ENCODE data around the gene NBAS. TPM values are rescaled to one million over a fixed set of nuclear protein-coding genes. Genes with fewer than 3 reads are reported as not detected.
"Not testable (repeated sequence)": the region's sequence is repeated elsewhere in the genome, so short reads cannot be mapped to it uniquely, and the experiment has no call there.

The NBAS gene
- total RNA-seq, 1 donor from 2014 or later = 60.2 TPM

DNA sequence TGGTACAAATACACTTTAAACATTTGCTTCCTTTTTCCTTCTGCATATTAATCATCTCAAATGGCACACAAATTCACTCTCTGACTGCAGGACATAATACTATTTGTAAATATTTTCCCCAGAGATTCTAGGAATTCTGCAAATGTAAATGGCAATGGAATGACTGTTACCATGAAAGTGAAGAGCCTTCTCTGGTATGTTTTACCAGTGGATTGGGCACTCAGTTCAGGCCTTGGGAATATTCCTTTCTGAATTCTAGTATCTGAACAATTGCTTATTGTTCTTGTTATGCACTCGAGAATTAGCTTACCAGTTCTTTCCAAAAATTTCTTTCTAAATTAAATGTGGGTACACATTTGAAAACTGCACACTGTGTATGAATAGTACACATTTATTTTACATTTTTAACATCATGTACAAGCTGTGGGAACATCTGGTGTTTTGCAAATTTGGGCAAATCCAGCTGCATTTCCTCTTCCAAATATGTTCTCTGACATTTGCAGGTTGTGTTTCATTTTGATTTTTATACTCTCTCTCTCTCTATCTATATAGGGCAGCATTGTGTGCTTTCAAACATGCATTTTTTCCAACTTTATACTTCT, 289.1 kb downstream of the NBAS start:
- DNase-seq (ENCODE audit: missing footprints) (no peak), ATAC-seq (no peak)
- intact Hi-C loops (cut with DNase I) = no loop called here

DNA sequence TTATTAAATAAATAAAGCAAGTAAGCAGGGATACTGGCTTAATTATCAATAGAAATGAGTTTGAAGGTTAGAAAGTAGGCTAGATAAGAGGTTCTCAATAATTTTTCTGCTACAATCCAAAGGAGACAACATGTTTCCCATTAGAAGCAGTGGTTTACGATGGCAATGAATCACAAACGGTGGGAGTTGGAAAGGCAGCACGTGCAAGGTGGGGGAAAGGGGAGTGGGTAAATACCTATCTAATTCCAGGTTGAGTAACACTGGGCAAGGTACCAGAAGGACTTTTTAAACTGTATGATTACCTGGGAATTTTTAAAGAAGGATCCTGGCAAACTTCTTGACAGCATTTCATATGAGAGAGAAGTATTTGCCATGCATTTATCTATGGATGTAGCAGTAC, 289.9 kb downstream of the NBAS start:
- ATAC-seq (no peak), DNase-seq (ENCODE audit: missing footprints) (no peak)
- intact Hi-C loops (cut with DNase I) = no loop called here

DNA sequence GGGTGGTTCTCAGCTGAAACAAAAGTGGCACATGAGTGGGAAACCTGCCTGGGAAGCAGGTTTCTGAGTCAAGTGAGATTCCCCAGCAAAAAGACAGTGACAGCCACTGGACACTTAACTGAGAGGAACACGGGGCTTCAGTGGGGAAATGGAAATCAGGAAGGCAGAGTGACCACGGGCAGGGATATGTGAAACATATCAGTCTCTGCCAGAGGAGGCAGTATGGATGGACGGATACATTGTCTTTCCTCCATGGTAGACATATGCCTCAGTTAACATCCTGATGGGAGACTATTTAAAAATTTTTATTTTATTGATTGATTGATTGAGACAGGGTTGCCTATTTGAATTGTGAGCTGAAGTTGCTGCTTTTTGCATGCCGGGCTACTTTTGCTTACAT, 292.1 kb downstream of the NBAS start:
- intact Hi-C loops (cut with DNase I) = no loop called here
- DNase-seq (ENCODE audit: missing footprints) (no peak), ATAC-seq (no peak)

GRCh38 chr2:15265889-15266288, 295.2 kb downstream of the NBAS start:
- intact Hi-C loops (cut with DNase I) = no loop called here
- ATAC-seq = no peak
- no peak for DNase-seq (ENCODE audit: missing footprints)

DNA sequence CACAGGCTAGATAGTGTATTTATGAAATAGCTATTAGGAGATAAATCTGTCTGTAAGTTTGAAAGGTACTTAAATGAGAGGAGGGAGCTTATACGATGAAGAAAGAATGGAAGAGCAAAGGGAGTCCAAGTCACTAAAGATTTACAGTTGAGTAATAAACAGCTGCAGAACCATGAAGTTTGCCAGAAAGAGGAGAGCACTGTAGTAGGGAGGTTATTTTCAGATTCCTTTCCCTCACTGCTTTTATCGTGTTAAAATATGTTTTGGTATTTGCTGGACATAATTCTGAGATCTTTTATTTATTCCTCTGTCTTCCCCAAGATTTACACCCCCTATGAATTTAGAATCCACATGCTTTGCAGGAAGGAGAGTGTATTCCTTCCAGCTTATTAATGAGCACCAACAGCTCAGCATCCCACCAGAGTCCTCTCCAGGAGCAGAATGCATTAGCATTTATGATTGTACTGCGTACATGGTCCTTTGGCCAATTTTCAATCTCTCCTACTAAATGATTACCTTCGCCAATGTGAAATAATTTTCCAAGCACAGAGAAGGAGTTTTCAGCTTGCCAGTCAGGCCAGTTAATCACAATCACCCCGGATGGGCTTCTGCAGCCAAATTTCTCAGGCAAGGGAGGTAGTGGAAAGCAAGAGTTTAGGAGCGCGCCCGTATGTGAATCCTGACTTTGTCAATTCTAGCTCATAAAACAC, 297.0 kb downstream of the NBAS start:
- intact Hi-C loops (cut with DNase I) = no loop called here
- no peak for ATAC-seq
- DNase-seq (ENCODE audit: missing footprints) = no peak

DNA sequence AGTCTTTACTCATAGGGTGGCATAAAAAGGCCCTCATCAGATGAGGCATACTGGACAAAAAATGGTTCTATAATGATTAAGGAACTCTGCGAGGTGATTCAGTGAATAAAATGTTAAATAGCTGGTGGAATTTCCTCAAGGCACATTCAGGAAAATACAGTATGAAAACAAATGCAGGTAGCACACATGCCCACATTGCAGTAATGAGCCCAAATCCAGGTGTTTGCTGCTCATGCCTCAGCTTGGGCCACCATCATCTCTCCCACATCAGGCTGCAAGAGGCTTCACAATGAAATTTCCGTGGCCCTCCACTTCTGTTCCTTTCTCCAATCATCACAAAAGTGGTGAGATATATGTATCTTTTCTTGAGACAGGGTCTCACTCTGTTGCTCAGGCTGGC, 298.3 kb downstream of the NBAS start:
- intact Hi-C loops (cut with DNase I) = no loop called here
- DNase-seq (ENCODE audit: missing footprints) (peak; percentile 52), ATAC-seq (no peak)

GRCh38 chr2:15260835-15261234, 300.3 kb downstream of the NBAS start:
- intact Hi-C loops (cut with DNase I) = no loop called here
- ATAC-seq (no peak), DNase-seq (ENCODE audit: missing footprints) (no peak)

- ATAC-seq = no peak
- intact Hi-C loops (cut with DNase I) = no loop called here
- no peak for DNase-seq (ENCODE audit: missing footprints)
Observed at GRCh38 chr2:15260196-15260595, 300.9 kb downstream of the NBAS start.

DNA sequence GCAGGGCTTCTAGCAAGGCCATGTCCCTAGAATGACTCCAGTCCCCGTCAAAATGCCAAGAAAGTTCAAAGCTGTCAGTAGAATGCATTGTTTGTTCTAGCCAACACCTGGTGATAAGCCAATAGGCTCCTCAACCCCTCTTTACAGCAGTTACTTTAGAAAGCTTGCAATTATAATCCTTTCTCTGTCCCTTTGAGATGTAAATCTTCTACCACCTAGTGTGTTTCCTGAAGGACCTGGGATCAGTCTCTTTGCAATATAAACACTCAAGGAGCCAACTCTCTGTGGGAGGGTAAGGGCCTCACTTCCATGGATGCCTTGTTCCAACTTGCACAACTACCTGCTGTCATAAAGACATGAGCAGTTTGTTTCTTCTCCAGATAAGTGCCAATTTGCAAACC, 301.8 kb downstream of the NBAS start:
- intact Hi-C loops (cut with DNase I) = no loop called here
- no peak for ATAC-seq
- DNase-seq (ENCODE audit: missing footprints) = no peak

DNA sequence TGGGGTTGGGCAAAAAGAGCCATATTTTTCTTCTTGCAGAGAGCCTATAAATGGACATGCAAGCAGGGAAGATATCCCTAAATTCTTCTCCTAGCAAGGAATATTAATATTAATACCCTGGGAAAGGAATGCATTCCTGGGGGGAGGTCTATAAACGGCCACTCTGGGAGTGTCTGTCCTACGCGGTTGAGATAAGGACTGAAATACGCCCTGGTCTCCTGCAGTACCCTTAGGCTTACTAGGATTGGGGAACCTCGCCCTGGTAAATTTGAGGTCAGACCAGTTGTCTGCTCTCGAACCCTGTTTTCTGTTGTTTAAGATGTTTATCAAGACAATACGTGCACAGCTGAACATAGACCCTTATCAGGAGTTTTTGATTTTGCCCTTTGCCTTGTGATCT, 302.7 kb downstream of the NBAS start:
- intact Hi-C loops (cut with DNase I); DNase-seq (ENCODE audit: missing footprints); ATAC-seq: not testable (repeated sequence)

- DNase-seq (ENCODE audit: missing footprints) = no peak
- intact Hi-C loops (cut with DNase I) = no loop called here
- ATAC-seq = no peak
Observed at GRCh38 chr2:15253835-15254286, 307.3 kb downstream of the NBAS start.

GRCh38 chr2:15253247-15253646, 307.9 kb downstream of the NBAS start:
- intact Hi-C loops (cut with DNase I) = no loop called here
- DNase-seq (ENCODE audit: missing footprints) = no peak
- ATAC-seq = no peak

- intact Hi-C loops (cut with DNase I) = no loop called here
- ATAC-seq (no peak), DNase-seq (ENCODE audit: missing footprints) (no peak)
Observed at GRCh38 chr2:15251753-15252152, 309.4 kb downstream of the NBAS start.

DNA sequence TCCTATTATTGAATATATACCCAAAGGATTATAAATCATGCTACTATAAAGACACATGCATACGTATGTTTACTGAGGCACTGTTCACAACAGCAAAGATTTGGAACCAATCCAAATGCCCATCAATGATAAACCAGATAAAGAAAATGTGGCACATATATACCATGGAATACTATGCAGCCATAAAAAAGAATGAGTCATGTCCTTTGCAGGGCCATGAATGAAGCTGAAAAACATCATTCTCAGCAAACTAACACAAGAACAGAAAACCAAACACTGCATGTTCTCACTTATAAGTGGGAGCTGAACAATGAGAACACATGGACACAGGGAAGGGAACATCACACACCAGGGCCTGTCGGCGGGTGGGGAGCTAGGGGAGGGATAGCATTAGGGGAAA, 310.2 kb downstream of the NBAS start:
- DNase-seq (ENCODE audit: missing footprints); ATAC-seq; intact Hi-C loops (cut with DNase I): not testable (repeated sequence)

- ATAC-seq (no peak), DNase-seq (ENCODE audit: missing footprints) (no peak)
- intact Hi-C loops (cut with DNase I) = no loop called here
Observed at GRCh38 chr2:15246870-15247269, 314.3 kb downstream of the NBAS start.

GRCh38 chr2:15243762-15244161, 317.4 kb downstream of the NBAS start:
- DNase-seq (ENCODE audit: missing footprints) = no peak
- intact Hi-C loops (cut with DNase I) = no loop called here
- ATAC-seq = no peak

DNA sequence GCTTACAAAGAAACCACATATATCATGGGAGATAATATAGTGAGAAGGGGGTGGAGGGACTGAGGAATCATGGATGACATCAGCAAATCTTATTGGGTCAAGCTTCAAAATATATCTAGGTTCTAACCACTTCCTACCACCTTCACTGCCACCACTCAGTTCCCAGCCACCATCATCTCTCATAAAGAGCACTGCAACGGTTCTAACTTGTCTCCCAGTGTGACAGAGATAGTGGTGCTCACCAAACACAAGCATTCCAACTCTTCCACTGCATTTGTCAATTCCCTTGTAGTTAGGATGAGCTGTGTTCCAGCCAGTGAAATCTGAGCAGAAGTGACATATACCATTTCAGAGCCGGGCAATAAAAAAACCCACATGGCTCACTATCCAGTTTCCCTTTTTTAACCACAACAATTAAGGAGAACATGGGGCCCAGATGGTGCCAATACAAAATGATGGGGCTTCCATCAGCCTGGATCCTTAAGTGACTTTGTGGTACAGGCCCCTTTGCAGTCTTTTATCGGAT, 318.1 kb downstream of the NBAS start:
- DNase-seq (ENCODE audit: missing footprints) = no peak
- intact Hi-C loops (cut with DNase I) = no loop called here
- no peak for ATAC-seq

GRCh38 chr2:15241929-15242328, 319.2 kb downstream of the NBAS start:
- intact Hi-C loops (cut with DNase I) = no loop called here
- no peak for DNase-seq (ENCODE audit: missing footprints)
- ATAC-seq = no peak

DNA sequence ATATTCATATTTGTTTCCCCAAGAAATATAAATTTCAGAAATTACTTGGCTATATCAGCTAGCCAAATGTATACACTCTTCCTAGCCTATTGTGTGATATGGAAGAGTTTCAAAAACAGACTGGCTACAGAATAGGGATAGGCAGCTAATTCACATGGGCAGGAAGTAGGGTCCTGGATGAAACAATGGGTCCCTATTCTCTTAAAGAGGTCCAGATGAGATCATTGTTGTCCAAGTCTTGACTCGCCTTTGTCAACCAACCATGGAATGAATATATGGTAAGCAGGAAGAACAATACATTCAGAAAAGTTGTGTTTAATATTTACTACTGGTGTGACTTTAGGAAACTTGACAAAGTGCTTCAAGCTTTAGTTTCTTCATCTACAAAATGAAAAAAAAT, 319.9 kb downstream of the NBAS start:
- intact Hi-C loops (cut with DNase I) = no loop called here
- no peak for ATAC-seq

GRCh38 chr2:15238028-15238427, 323.1 kb downstream of the NBAS start:
- ATAC-seq (no peak), DNase-seq (ENCODE audit: missing footprints) (no peak)
- intact Hi-C loops (cut with DNase I) = no loop called here

More for the DNA sequence above, 319.9 kb downstream of the NBAS start:
- DNase-seq (ENCODE audit: missing footprints) = no peak

All from Right ventricle myocardium inferior (tissue), 1 donor.